SU-DHL-6 (cell line): ENCODE results near the gene DYNLRB1.

Experiments used
- H2AFZ ChIP-seq: fragments of 200-600 bp; sonication (generic); 2 replicates; pipeline ENCODE4 v1.6.1; 2014; ENCODE audit warnings: low read depth, mild to moderate bottlenecking, moderate library complexity, mixed read lengths, antibody characterized with exemption, low read length; ENCODE audit not compliant: severe bottlenecking
- H3F3A ChIP-seq: fragments of 200-600 bp; shearing (Covaris generic); 2 replicates; pipeline ENCODE4 v1.6.0; 2016; ENCODE audit warnings: antibody characterized with exemption, mild to moderate bottlenecking; ENCODE audit not compliant: insufficient read depth
- H3K27ac ChIP-seq: fragments of 200-600 bp; sonication (generic); 2 replicates; pipeline ENCODE4 v1.5.1; 2016; ENCODE audit warnings: low read depth, mild to moderate bottlenecking, low read length, moderate library complexity, mixed read lengths
- H3K27me3 ChIP-seq: fragments of 200-600 bp; sonication (generic), shearing (Covaris generic); 2 replicates; pipeline ENCODE4 v1.6.0; 2014; ENCODE audit warnings: mild to moderate bottlenecking, low read length
- H3K36me3 ChIP-seq: fragments of 200-600 bp; sonication (generic); 2 replicates; pipeline ENCODE4 v1.6.1; 2014; ENCODE audit warnings: mild to moderate bottlenecking, low read length, mixed read lengths
- H3K4me2 ChIP-seq: fragments of 300-600, 200-600 bp; shearing (Covaris generic), sonication (generic); 2 replicates; pipeline ENCODE4 v1.6.0; 2014; ENCODE audit warnings: low read length, low read depth, mild to moderate bottlenecking; ENCODE audit not compliant: poor library complexity, severe bottlenecking
- H3K4me3 ChIP-seq: fragments of 200-600 bp; sonication (generic); 2 replicates; pipeline ENCODE4 v1.5.1; 2014; ENCODE audit warnings: antibody characterized with exemption, low read length, mild to moderate bottlenecking, mixed read lengths; ENCODE audit not compliant: insufficient read depth, poor library complexity, severe bottlenecking
- H3K79me2 ChIP-seq: fragments of 200-600 bp; sonication (generic); 2 replicates; pipeline ENCODE4 v1.6.1; 2014; ENCODE audit warnings: mild to moderate bottlenecking, low read length, moderate library complexity; ENCODE audit not compliant: insufficient read depth
- H3K9ac ChIP-seq: fragments of 200-600 bp; sonication (generic); 2 replicates; pipeline ENCODE4 v1.7.0; 2014; ENCODE audit warnings: mild to moderate bottlenecking, low read length
- H3K9me2 ChIP-seq: fragments of 200-600 bp; sonication (generic); replicated peaks from 2 replicates; pipeline ENCODE4 v1.6.1; 2014; ENCODE audit warnings: low read length; ENCODE audit not compliant: insufficient read depth
- H3K9me3 ChIP-seq: fragments of 200-600 bp; sonication (generic); 2 replicates; pipeline ENCODE4 v1.6.1; 2014; ENCODE audit warnings: low read length, mixed read lengths; ENCODE audit not compliant: insufficient read depth
- H4K20me1 ChIP-seq: fragments of 200-600 bp; sonication (generic); 2 replicates; pipeline ENCODE4 v1.6.1; 2014; ENCODE audit warnings: low read depth, mild to moderate bottlenecking, antibody characterized with exemption, low read length, moderate library complexity, mixed read lengths
- EZH2phosphoT487 ChIP-seq: fragments of 200-600 bp; sonication (generic), shearing (Covaris generic); conservative IDR thresholded peaks from 2 replicates; pipeline ENCODE4 v1.6.1; 2018; ENCODE audit warnings: mild to moderate bottlenecking, antibody characterized with exemption, low read length, moderate library complexity, mixed read lengths
- TF ChIP-seq, protein P1 (sequence below): fragments of 200-600 bp; sonication (generic); IDR thresholded peaks from one replicate; pipeline ENCODE4 v1.5.1; 2017; ENCODE audit warnings: antibody characterized with exemption, mild to moderate bottlenecking, low read length, moderate library complexity; ENCODE audit not compliant: insufficient read depth, poor library complexity, severe bottlenecking

The DYNLRB1 gene

DNA sequence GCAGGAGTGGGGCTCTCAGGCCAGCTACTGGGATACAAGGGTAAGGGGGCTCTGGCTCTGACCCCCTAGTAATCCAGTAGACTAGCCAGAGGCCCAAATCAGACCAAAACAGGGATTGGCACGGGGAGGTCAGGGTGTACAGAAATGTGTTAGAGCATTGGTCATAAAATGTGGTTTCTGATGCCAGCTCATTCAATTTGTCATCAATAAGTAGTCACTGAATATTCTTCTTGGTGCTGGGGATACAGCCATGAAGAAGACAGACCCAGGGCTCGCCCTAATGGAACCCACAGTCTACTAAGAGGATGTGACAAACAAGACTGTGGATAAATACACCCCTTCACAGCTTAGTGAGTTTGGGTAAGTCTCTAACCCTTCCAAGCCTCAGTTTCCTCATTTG lies 53.4 kb downstream of the DYNLRB1 start:
- no peaks in the 10 kb centered on the region for H3F3A ChIP-seq
- no peak overlapping the region for H2AFZ ChIP-seq
- no peaks in the 10 kb centered on the region for H3K9me3 ChIP-seq
- H3K9me2 ChIP-seq: no peaks in the 10 kb centered on the region
- no peaks in the 10 kb centered on the region for H4K20me1 ChIP-seq
- H3K4me3 ChIP-seq: no peak overlapping the region
- H3K36me3 ChIP-seq: no peaks in the 10 kb centered on the region
- TF ChIP-seq, protein P1, sequence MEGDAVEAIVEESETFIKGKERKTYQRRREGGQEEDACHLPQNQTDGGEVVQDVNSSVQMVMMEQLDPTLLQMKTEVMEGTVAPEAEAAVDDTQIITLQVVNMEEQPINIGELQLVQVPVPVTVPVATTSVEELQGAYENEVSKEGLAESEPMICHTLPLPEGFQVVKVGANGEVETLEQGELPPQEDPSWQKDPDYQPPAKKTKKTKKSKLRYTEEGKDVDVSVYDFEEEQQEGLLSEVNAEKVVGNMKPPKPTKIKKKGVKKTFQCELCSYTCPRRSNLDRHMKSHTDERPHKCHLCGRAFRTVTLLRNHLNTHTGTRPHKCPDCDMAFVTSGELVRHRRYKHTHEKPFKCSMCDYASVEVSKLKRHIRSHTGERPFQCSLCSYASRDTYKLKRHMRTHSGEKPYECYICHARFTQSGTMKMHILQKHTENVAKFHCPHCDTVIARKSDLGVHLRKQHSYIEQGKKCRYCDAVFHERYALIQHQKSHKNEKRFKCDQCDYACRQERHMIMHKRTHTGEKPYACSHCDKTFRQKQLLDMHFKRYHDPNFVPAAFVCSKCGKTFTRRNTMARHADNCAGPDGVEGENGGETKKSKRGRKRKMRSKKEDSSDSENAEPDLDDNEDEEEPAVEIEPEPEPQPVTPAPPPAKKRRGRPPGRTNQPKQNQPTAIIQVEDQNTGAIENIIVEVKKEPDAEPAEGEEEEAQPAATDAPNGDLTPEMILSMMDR: no peak
- no peak for TF ChIP-seq EZH2phosphoT487
- no peaks in the 10 kb centered on the region for H3K79me2 ChIP-seq
- no peak overlapping the region for H3K27ac ChIP-seq
- no peak overlapping the region for H3K9ac ChIP-seq
- H3K4me2 ChIP-seq: no peak overlapping the region
- H3K27me3 ChIP-seq: no peaks in the 10 kb centered on the region

DNA sequence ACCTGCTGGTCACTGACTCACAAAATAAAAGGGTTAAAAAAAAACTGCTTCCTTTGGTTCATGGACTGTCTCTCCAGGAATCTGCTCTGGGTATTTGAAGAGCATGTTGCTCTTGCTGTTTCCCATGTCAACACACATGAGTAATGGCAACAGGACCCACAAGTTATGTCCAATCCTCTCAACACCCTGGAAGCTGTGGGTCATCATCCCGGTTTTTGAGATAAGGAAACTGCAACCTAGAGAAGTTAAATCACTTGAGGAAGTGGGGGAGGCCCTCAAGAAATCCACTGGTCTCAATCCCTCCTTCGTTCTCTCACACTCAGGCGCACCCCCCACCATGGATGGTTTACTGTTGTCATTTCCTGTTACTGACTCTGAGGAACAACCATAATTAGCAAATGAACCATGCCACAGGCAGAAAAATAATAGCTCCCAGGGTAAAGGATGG lies 54.7 kb downstream of the DYNLRB1 start:
- H3F3A ChIP-seq: no peaks in the 10 kb centered on the region
- H3K9me2 ChIP-seq: no peaks in the 10 kb centered on the region
- H4K20me1 ChIP-seq: no peaks in the 10 kb centered on the region
- H2AFZ ChIP-seq: no peak overlapping the region
- no peak overlapping the region for H3K4me2 ChIP-seq
- no peak overlapping the region for H3K9ac ChIP-seq
- no peak for TF ChIP-seq EZH2phosphoT487
- TF ChIP-seq, protein P1: no peak
- H3K27ac ChIP-seq: no peak overlapping the region
- H3K27me3 ChIP-seq: no peaks in the 10 kb centered on the region
- H3K9me3 ChIP-seq: no peaks in the 10 kb centered on the region
- H3K79me2 ChIP-seq: no peaks in the 10 kb centered on the region
- no peak overlapping the region for H3K4me3 ChIP-seq
- H3K36me3 ChIP-seq: no peaks in the 10 kb centered on the region

DNA sequence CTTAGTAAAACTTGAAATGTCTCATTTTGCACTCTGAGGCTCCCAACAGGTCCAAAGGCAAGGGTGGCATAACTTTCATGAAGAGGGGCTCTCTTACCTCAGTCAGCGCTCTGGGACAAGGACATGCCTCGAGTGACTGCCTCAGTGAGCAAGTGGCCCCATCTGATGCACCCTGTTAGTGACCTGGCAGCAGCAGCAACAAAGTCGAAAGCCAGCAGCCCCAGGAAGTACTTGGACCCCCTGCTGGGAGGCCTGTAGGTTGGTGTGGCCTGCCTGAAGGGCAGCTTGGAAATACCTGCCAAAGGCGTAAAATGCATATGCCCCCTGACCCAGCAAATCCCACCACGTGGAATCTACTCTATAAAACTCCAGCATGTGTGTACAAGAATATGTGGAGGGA lies 55.5 kb downstream of the DYNLRB1 start:
- Histone ChIP-seq H3K27me3 (no peaks in the 10 kb centered on the region), H3F3A (no peaks in the 10 kb centered on the region), H3K4me3 (no peak overlapping the region), H3K79me2 (no peaks in the 10 kb centered on the region), H3K4me2 (no peak overlapping the region), H3K27ac (no peak overlapping the region), H4K20me1 (no peaks in the 10 kb centered on the region), H3K36me3 (no peaks in the 10 kb centered on the region), H2AFZ (no peak overlapping the region), H3K9me3 (no peaks in the 10 kb centered on the region), H3K9me2 (no peaks in the 10 kb centered on the region), H3K9ac (no peak overlapping the region)
- TF ChIP-seq EZH2phosphoT487: no peak
- TF ChIP-seq, protein P1: no peak
